Heart left ventricle (tissue), 16 donors: ENCODE measurements around the gene C19orf44. TPM values are rescaled to one million over a fixed set of nuclear protein-coding genes. Genes with fewer than 3 reads are reported as not detected.

Experiments
- ATAC-seq, 4 donors: fragments of 200-7000 bp; cut with Tn5 transposase; one replicate each; pipeline ENCODE4 v1.9.1; 2020 to 2022; ENCODE audit warnings: moderate library complexity in 4 of 4, mild to moderate bottlenecking in 3 of 4, moderate number of reproducible peaks in 1 of 4
- DNase-seq, 5 donors: peaks; one replicate each; pipeline ENCODE4 v3.0.0-alpha.2; 2020
- H3K27ac ChIP-seq, 12 donors: fragments of 200-600 bp; sonication (generic) in 4 of 12; one replicate each; pipeline versions ENCODE4 v1.5.0 to v1.8.0; 2016 to 2022; ENCODE audit warnings: mild to moderate bottlenecking in 2 of 12
- H3K27me3 ChIP-seq, 9 donors: fragments of 200-600 bp; sonication (generic) in 2 of 9; one replicate each; pipeline versions ENCODE4 v1.5.1 to v1.8.0; 2016 to 2022; ENCODE audit warnings: mild to moderate bottlenecking in 3 of 9
- H3K36me3 ChIP-seq, 9 donors: fragments of 200-600 bp; sonication (generic) in 2 of 9; one replicate each; pipeline versions ENCODE4 v1.5.0 to v1.8.0; 2018 to 2022; ENCODE audit warnings: mild to moderate bottlenecking in 2 of 9
- H3K4me1 ChIP-seq, 12 donors: fragments of 200-600 bp; sonication (generic) in 4 of 12; one replicate each; pipeline versions ENCODE4 v1.5.0 to v1.8.0; 2016 to 2022; ENCODE audit warnings: mild to moderate bottlenecking in 3 of 12
- H3K4me3 ChIP-seq, 12 donors: fragments of 200-600 bp; sonication (generic) in 4 of 12; one replicate each; pipeline versions ENCODE4 v1.5.0 to v1.8.0; 2017 to 2022; ENCODE audit warnings: mild to moderate bottlenecking in 9 of 12, moderate library complexity in 4 of 12
- H3K9me3 ChIP-seq, 12 donors: fragments of 200-600 bp; sonication (generic) in 4 of 12; one replicate each; pipeline versions ENCODE4 v1.5.0 to v1.8.0; 2016 to 2022; ENCODE audit warnings: mild to moderate bottlenecking in 1 of 12
- POLR2A ChIP-seq, 2 donors: fragments of 450-650 bp; IDR thresholded peaks; one replicate each; pipeline ENCODE4 v1.6.1; 2017; ENCODE audit warnings: antibody characterized with exemption in 2 of 2, mild to moderate bottlenecking in 2 of 2, moderate library complexity in 2 of 2
- WGBS, 4 donors: extraction: QIAGEN DNeasy Blood & Tissue Kit in 2 of 4; methylation state at CpG; one replicate each; pipeline versions ENCODE4 v1.1.5 to v1.1.7; 2013 to 2018; 5-methylcytosine and 5-hydroxymethylcytosine counted together
- intact Hi-C, 10 donors: fragments of 100-400 bp; cut with DNase I; formaldehyde crosslinking; loops; one replicate each; pipeline versions ENCODE4 v1.11.1 to v1.14.2; 2022
- polyA plus RNA-seq, 2 donors: library from polyadenylated mRNA; stranded (reverse); fragments of 200-250 nt; gene quantifications; one replicate each; pipeline ENCODE4 v1.2.3, GENCODE V29; 2013
- total RNA-seq, 9 donors: library from RNA; depleted of rRNA in 2 of 9; stranded (reverse); fragments of >200 nt in 2 of 9; fragmentation: NEBNext Ultra II Directional in 3 of 9; extraction: Animal tissue kit (Norgen Biotek cat#: 25700) in 3 of 9; gene quantifications; one replicate each; pipeline versions ENCODE4 v1.1.0 to v1.2.4, GENCODE V29; 2016 to 2023
- TF ChIP-seq, protein P1 (sequence below), 12 donors: fragments of 200-600 bp; sonication (generic) in 4 of 12; IDR thresholded peaks; one replicate each; pipeline versions ENCODE4 v1.5.0 to v1.8.0; 2018 to 2022; ENCODE audit warnings: antibody characterized with exemption in 12 of 12, mild to moderate bottlenecking in 5 of 12
- donor health status: ischemic (EF 13 %, LVEDD 7.1; RV severe dilation, severe dysfunction).
- donor health status: healthy with polysubstance abuse.
- donor health status: DM: no; HTN: yes; CAD: no.
- donor health status: DM: no; HTN: no; CAD: no.
- donor health status: ischemic (EF 25% LVEDD 6.9; RV normal size, moderate dysfunction).
- donor health status: ischemic (EF 25% LVEDD 5.7; RV mildly dilated, moderate dysfunction).
- donor health status: healthy.
- donor health status: DM: yes; HTN: yes; CAD: no.
- donor health status: ischemic (EF 35%, LVEDD 5.7; RV mildly dilated, moderate dysfunction).
- donor health status: nonischemic (EF 11% LVEDD 7.7; RV severe dilation, severe dysfunction).
- donor health status: DM: yes; HTN: yes; CAD: no.
- donor health status: PGD.
- donor health status: ischemic (EF 29% LVEDD 5.4; RV normal size, mild dysfunction).
- donor health status: nonischemic (EF 23%, LVEDD 6.1; RV moderate dilation, normal function).

Gene C19orf44
- total and polyA plus RNA-seq, 11 donors, result 1.6 to 4.8 (median 3.3) TPM

- DNase-seq (no peak), ATAC-seq (no peak)
- Histone ChIP-seq H3K9me3 (no peaks in the 10 kb centered on the region), H3K27me3 (no peaks in the 10 kb centered on the region), H3K36me3 (peaks cover 4 to 100% (median 100%) of the 10 kb centered on the region in 9 donors), H3K4me3 (no peak overlapping the region), H3K4me1 (no peaks in the 10 kb centered on the region), H3K27ac (no peak overlapping the region)
- TF ChIP-seq POLR2A (IDR thresholded peaks at IDR 0.05), result no peak
- TF ChIP-seq, protein P1, sequence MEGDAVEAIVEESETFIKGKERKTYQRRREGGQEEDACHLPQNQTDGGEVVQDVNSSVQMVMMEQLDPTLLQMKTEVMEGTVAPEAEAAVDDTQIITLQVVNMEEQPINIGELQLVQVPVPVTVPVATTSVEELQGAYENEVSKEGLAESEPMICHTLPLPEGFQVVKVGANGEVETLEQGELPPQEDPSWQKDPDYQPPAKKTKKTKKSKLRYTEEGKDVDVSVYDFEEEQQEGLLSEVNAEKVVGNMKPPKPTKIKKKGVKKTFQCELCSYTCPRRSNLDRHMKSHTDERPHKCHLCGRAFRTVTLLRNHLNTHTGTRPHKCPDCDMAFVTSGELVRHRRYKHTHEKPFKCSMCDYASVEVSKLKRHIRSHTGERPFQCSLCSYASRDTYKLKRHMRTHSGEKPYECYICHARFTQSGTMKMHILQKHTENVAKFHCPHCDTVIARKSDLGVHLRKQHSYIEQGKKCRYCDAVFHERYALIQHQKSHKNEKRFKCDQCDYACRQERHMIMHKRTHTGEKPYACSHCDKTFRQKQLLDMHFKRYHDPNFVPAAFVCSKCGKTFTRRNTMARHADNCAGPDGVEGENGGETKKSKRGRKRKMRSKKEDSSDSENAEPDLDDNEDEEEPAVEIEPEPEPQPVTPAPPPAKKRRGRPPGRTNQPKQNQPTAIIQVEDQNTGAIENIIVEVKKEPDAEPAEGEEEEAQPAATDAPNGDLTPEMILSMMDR (IDR thresholded peaks at IDR 0.05), result no peak
- WGBS, 4 donors, result 94 to 98% (median 97%) methylated on average over 5 to 29 of the region's 29 CpGs
- intact Hi-C loops, result no loop called here
Measured at GRCh38 chr19:16525751-16526481, 29.7 kb downstream of the C19orf44 start.

- TF ChIP-seq, protein P1 (IDR thresholded peaks at IDR 0.05), result no peak
- TF ChIP-seq POLR2A (IDR thresholded peaks at IDR 0.05), result no peak
- no peak for ATAC-seq
- Histone ChIP-seq H3K27ac (no peak overlapping the region), H3K27me3 (no peaks in the 10 kb centered on the region), H3K36me3 (peaks cover 8 to 100% (median 100%) of the 10 kb centered on the region in 9 donors), H3K4me1 (no peaks in the 10 kb centered on the region), H3K4me3 (no peak overlapping the region), H3K9me3 (no peaks in the 10 kb centered on the region)
- WGBS, 4 donors, result 82 to 87% (median 84%) methylated on average over 13 to 14 of the region's 14 CpGs
- intact Hi-C loops, result no loop called here
- DNase-seq, result no peak
Measured at GRCh38 chr19:16527334-16527935, 31.2 kb downstream of the C19orf44 start.

- DNase-seq (no peak), ATAC-seq (no peak)
- H3K9me3 ChIP-seq, result no peaks in the 10 kb centered on the region
- no peak overlapping the region for H3K27ac ChIP-seq
- H3K4me3 ChIP-seq, result no peak overlapping the region
- TF ChIP-seq, protein P1 (IDR thresholded peaks at IDR 0.05), result peak in 5 of 12 donors; percentile 14 to 27 (median 23)
- no peak for TF ChIP-seq POLR2A (IDR thresholded peaks at IDR 0.05)
- 89 to 93% (median 90%) methylated on average over 10 to 12 of the region's 12 CpGs for WGBS, 4 donors
- no peaks in the 10 kb centered on the region for H3K4me1 ChIP-seq
- H3K27me3 ChIP-seq, result no peaks in the 10 kb centered on the region
- H3K36me3 ChIP-seq, result peaks cover 8 to 100% (median 100%) of the 10 kb centered on the region in 9 donors
- intact Hi-C loops, result no loop called here
Measured at GRCh38 chr19:16527971-16528521, 31.9 kb downstream of the C19orf44 start.

DNA sequence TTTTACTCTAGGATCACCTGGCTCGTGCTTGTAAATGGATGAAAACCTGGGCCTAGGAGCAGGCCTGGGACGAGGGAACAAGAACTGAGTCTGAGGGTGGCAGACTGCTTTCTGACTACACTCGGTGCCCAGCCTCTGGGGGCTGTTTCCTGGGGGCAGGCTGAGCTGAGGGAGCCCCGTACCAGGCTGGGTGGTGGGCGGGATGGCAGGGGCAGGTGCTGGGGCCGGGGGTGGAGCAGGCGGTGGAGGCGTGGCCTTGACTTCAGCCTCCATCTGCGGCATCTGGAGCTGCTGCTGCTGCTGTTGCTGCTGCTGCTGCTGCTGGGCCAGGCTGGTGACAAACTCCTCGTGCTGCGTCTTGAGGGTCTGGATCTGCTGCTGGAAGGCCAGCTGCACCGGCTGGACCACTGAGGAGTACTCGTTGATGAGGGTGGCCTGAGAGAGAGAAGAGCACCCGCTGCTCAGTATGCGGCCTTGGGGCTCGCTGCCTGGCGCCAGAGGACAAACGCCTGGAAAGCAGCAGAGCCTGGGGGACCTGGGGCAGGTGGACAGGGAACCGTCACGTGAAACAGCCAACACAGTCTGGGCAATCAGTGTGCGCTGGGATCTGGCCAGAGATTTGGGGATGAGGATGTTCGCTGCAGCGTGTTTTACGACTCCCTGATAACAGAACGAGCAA lies 33.4 kb downstream of the C19orf44 start:
- ATAC-seq (no peak), DNase-seq (no peak)
- TF ChIP-seq, protein P1 (IDR thresholded peaks at IDR 0.05), result no peak
- no peak for TF ChIP-seq POLR2A (IDR thresholded peaks at IDR 0.05)
- H3K27me3 ChIP-seq, result no peaks in the 10 kb centered on the region
- no peaks in the 10 kb centered on the region for H3K4me1 ChIP-seq
- no peaks in the 10 kb centered on the region for H3K9me3 ChIP-seq
- intact Hi-C loops, result no loop called here
- no peak overlapping the region for H3K27ac ChIP-seq
- H3K4me3 ChIP-seq, result no peak overlapping the region
- H3K36me3 ChIP-seq, result peaks cover 8 to 100% (median 100%) of the 10 kb centered on the region in 9 donors
- 91 to 93% (median 91%) methylated on average over 22 to 25 of the region's 25 CpGs for WGBS, 4 donors
